Tibial nerve (tissue), 4 donors: ENCODE data around the gene NSG2. TPM values are rescaled to one million over a fixed set of nuclear protein-coding genes. Genes with fewer than 3 reads are reported as not detected.

Experiments
- DNase-seq, 2 donors: peaks; one replicate each; pipeline ENCODE4 v3.0.0-alpha.2; 2019; ENCODE audit warnings: low spot score in 2 of 2
- H3K27ac ChIP-seq, 4 donors: fragments of 200-600 bp; sonication (generic) in 3 of 4; one replicate each; pipeline ENCODE4 v1.5.1; 2017 to 2019; ENCODE audit warnings: mild to moderate bottlenecking in 1 of 4
- H3K27me3 ChIP-seq, 2 donors: fragments of 200-600 bp; sonication (generic) in 1 of 2; one replicate each; pipeline versions ENCODE4 v1.5.1 to v1.6.0; 2017 to 2019
- H3K36me3 ChIP-seq, 3 donors: fragments of 200-600 bp; sonication (generic); one replicate each; pipeline ENCODE4 v1.5.1; 2018 to 2019
- H3K4me1 ChIP-seq, 4 donors: fragments of 200-600 bp; sonication (generic) in 3 of 4; one replicate each; pipeline ENCODE4 v1.5.1; 2017 to 2019
- H3K4me3 ChIP-seq, 4 donors: fragments of 200-600 bp; sonication (generic) in 3 of 4; one replicate each; pipeline ENCODE4 v1.5.1; 2017 to 2019; ENCODE audit warnings: mild to moderate bottlenecking in 1 of 4, moderate library complexity in 1 of 4
- H3K9me3 ChIP-seq, 4 donors: fragments of 200-600 bp; sonication (generic) in 3 of 4; one replicate each; pipeline ENCODE4 v1.5.1; 2017 to 2019
- CTCF ChIP-seq, 5 experiments: fragments of 200-600 bp in 3 of 5; fragments of 450-650 bp in 2 of 5; sonication (generic) in 3 of 5; IDR thresholded peaks; one replicate each; pipeline ENCODE4 v1.5.1; 2016 to 2019; ENCODE audit warnings: antibody characterized with exemption in 5 of 5, mild to moderate bottlenecking in 3 of 5, moderate library complexity in 2 of 5
- EP300 ChIP-seq, 2 donors: sonication (generic); formaldehyde crosslinking; IDR thresholded peaks; one replicate each; pipeline ENCODE4 v1.6.1; 2017; ENCODE audit warnings: antibody characterized with exemption in 2 of 2, mild to moderate bottlenecking in 1 of 2
- POLR2A ChIP-seq, 2 donors: fragments of 450-650 bp; IDR thresholded peaks; one replicate each; pipeline ENCODE4 v1.6.1; 2017; ENCODE audit warnings: antibody characterized with exemption in 2 of 2, mild to moderate bottlenecking in 2 of 2, moderate library complexity in 2 of 2
- WGBS, 2 donors: methylation state at CpG; one replicate each; pipeline ENCODE4 v1.1.5; 2018; 5-methylcytosine and 5-hydroxymethylcytosine counted together
- total RNA-seq, 4 donors: library from RNA; depleted of rRNA; stranded (reverse); fragments of >200 nt; gene quantifications; one replicate each; pipeline ENCODE4 v1.1.0, GENCODE V29; 2016

The NSG2 gene
- total RNA-seq, 4 donors from 2014 or later: not detected

DNA sequence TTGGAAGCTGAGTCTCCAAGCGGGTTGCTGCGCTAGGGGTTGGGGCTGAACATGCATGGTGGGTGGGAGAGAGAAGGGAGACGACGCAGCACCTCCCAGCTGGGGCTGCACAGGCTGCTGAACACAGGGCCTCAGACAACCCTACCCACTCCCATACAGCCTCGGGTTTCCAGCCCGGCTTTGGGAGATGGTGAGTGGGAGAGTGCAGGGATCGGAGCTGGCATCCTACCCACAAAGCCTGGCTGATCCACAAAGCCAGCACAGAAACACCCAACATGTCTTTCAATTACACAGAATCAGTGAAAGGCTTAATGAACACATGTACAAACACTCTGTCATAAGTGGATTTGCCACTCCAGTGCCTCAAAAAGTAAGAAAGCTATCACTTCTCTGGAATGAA lies 64.8 kb downstream of the NSG2 start:
- Histone ChIP-seq H3K27ac (no peak overlapping the region), H3K27me3 (no peaks in the 10 kb centered on the region), H3K9me3 (no peaks in the 10 kb centered on the region), H3K36me3 (no peaks in the 10 kb centered on the region), H3K4me1 (no peaks in the 10 kb centered on the region), H3K4me3 (no peak overlapping the region)
- WGBS, 2 donors: 69 to 79% methylated on average over 7 of the region's 7 CpGs
- no peak for DNase-seq
- no peak for TF ChIP-seq CTCF (IDR thresholded peaks at IDR 0.05)
- no peak for TF ChIP-seq POLR2A (IDR thresholded peaks at IDR 0.05)
- no peak for TF ChIP-seq EP300 (IDR thresholded peaks at IDR 0.05)

DNA sequence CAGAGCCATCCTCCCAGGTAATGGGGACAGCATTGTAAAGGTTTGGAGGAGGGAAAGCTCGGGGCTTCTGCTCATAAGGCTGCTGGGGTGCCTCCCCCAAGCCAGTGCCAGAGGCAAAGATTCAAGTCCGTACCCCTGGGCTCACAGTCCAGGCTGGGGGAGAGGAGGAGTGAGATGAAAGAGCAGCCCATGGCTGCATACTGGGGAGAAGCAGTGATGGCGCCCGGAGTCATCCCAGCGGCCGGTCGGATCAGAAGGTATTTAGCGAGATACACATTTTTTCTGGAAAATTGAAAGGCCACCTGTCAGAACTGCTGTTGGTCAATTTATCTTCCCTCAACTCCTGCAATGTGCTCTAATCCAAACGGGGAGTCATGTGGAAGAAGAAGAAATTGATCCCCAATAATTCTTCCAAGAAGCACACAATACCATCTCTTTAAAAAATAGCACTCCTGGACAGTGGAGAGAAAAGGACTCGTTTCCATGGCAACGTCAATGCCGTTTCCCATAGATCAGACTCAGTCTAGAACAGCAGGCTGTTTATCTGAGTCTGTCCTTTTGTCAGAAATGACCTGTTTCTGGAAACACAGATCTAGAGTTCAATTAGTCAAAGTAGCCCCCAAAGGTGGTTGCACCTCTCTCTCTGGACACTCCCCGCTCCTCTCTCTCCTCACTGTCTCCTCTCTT lies 65.9 kb downstream of the NSG2 start:
- no peaks in the 10 kb centered on the region for H3K36me3 ChIP-seq
- no peaks in the 10 kb centered on the region for H3K27me3 ChIP-seq
- WGBS, 2 donors: 76 to 83% methylated on average over 13 of the region's 13 CpGs
- no peak overlapping the region for H3K27ac ChIP-seq
- H3K4me3 ChIP-seq: no peak overlapping the region
- no peak for DNase-seq
- H3K9me3 ChIP-seq: no peaks in the 10 kb centered on the region
- H3K4me1 ChIP-seq: no peaks in the 10 kb centered on the region
- TF ChIP-seq POLR2A (IDR thresholded peaks at IDR 0.05): no peak
- no peak for TF ChIP-seq CTCF (IDR thresholded peaks at IDR 0.05)
- TF ChIP-seq EP300 (IDR thresholded peaks at IDR 0.05): no peak

DNA sequence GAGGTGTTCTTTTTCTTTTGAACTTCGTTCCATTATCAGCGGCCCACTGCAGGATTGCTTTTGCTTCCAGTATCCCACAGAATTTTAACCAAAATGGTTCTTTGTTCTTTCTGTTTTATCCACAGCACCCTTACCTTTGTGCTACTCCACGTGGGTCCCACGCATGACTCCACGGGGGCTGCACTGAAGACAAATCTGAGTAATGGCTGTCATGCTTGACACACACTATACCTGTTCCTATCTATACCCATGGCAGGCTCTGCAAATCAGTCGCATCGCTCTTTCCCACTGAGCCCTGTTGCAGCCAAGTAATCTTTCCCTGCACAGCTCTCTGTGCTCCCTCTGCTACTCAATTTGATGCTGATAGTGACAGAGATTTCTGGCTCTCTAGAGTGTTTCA lies 69.7 kb downstream of the NSG2 start:
- no peak for DNase-seq
- Histone ChIP-seq H3K4me3 (no peak overlapping the region), H3K27ac (no peak overlapping the region), H3K4me1 (peaks cover 0 to 7% (median 0%) of the 10 kb centered on the region in 4 donors), H3K9me3 (no peaks in the 10 kb centered on the region), H3K36me3 (no peaks in the 10 kb centered on the region), H3K27me3 (no peaks in the 10 kb centered on the region)
- 84 to 95% methylated on average over 7 of the region's 7 CpGs for WGBS, 2 donors
- TF ChIP-seq CTCF (IDR thresholded peaks at IDR 0.05) (no peak), POLR2A (IDR thresholded peaks at IDR 0.05) (no peak), EP300 (IDR thresholded peaks at IDR 0.05) (no peak)

GRCh38 chr5:174118823-174119467 lies 73.4 kb downstream of the NSG2 start:
- H3K4me1 ChIP-seq: peaks cover 0 to 7% (median 0%) of the 10 kb centered on the region in 4 donors
- no peak for DNase-seq
- no peaks in the 10 kb centered on the region for H3K36me3 ChIP-seq
- TF ChIP-seq POLR2A (IDR thresholded peaks at IDR 0.05) (no peak), CTCF (IDR thresholded peaks at IDR 0.05) (no peak), EP300 (IDR thresholded peaks at IDR 0.05) (no peak)
- WGBS, 2 donors: 32 to 36% methylated on average over 9 of the region's 9 CpGs
- H3K27me3 ChIP-seq: no peaks in the 10 kb centered on the region
- H3K4me3 ChIP-seq: no peak overlapping the region
- peaks cover 0 to under 1% (median 0%) of the 10 kb centered on the region in 4 donors for H3K9me3 ChIP-seq
- no peak overlapping the region for H3K27ac ChIP-seq

DNA sequence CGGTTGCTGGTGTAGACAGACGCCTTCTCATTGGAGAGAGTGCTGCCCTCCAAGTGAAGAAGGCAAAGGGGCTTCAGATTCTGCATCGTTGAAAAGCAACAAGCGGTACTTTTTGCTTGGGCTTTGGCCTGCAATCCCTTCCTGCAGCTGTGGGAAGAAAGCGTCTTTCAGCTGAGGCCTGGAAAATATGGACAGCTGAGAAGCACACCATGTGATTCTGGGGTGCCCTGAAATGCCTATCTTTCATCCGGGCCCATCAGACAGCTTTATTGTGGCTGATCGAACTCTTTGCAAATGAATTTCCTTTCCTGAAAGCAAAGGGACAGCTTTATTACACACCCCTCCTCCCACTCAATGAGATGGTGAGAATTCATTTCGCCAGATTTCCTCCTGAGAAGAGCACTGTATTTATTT lies 74.0 kb downstream of the NSG2 start:
- WGBS, 2 donors: 28 to 35% methylated on average over 8 of the region's 8 CpGs
- Histone ChIP-seq H3K27me3 (no peaks in the 10 kb centered on the region), H3K27ac (no peak overlapping the region), H3K9me3 (peaks cover 0 to 5% (median 0%) of the 10 kb centered on the region in 4 donors), H3K36me3 (no peaks in the 10 kb centered on the region), H3K4me3 (no peak overlapping the region), H3K4me1 (peaks cover 0 to 7% (median 0%) of the 10 kb centered on the region in 4 donors)
- no peak for DNase-seq
- TF ChIP-seq CTCF (IDR thresholded peaks at IDR 0.05) (no peak), EP300 (IDR thresholded peaks at IDR 0.05) (no peak), POLR2A (IDR thresholded peaks at IDR 0.05) (no peak)
